ENCODE data around the gene TYMP.

Gene TYMP

GRCh38 chr22:50504369-50505211, 25.2 kb downstream of the TYMP start:
- TF ChIP-seq BACH2 (CRISPR knock-in tag; IDR thresholded peaks at IDR 0.05; ENCODE audit: borderline replicate concordance) (no peak), CSRNP3 (CRISPR knock-in tag; IDR thresholded peaks at IDR 0.05) (no peak), SNAI2 (CRISPR knock-in tag; IDR thresholded peaks at IDR 0.05) (no peak), PATZ1 (CRISPR knock-in tag; IDR thresholded peaks at IDR 0.05; ENCODE audit: borderline replicate concordance) (no peak), ARNTL (CRISPR knock-in tag; IDR thresholded peaks at IDR 0.05; ENCODE audit: borderline replicate concordance, low read depth) (no peak), ZNF565 (CRISPR knock-in tag; conservative IDR thresholded peaks at IDR 0.05; ENCODE audit: low read depth) (no peak), ZC3H10 (CRISPR knock-in tag; IDR thresholded peaks at IDR 0.05) (no peak), GLIS3 (CRISPR knock-in tag; IDR thresholded peaks at IDR 0.05) (no peak), ESRRG (CRISPR knock-in tag; IDR thresholded peaks at IDR 0.05) (no peak), TOX (CRISPR knock-in tag; IDR thresholded peaks at IDR 0.05; ENCODE audit: borderline replicate concordance) (no peak), TSHZ2 (CRISPR knock-in tag; IDR thresholded peaks at IDR 0.05) (no peak), ZFP3 (CRISPR knock-in tag; IDR thresholded peaks at IDR 0.05) (no peak), ZNF8 (CRISPR knock-in tag; IDR thresholded peaks at IDR 0.05) (no peak), ISL1 (CRISPR knock-in tag; IDR thresholded peaks at IDR 0.05) (no peak), OSR1 (CRISPR knock-in tag; IDR thresholded peaks at IDR 0.05) (no peak), ZFP30 (CRISPR knock-in tag; IDR thresholded peaks at IDR 0.05) (no peak), CREB5 (CRISPR knock-in tag; IDR thresholded peaks at IDR 0.05; ENCODE audit: low read depth) (no peak), RARB (CRISPR knock-in tag; IDR thresholded peaks at IDR 0.05) (no peak), POU6F1 (CRISPR knock-in tag; IDR thresholded peaks at IDR 0.05; ENCODE audit: borderline replicate concordance, low read depth) (no peak), TCF4 (CRISPR knock-in tag; IDR thresholded peaks at IDR 0.05; ENCODE audit: borderline replicate concordance) (no peak)
- no peak for ATAC-seq

GRCh38 chr22:50503475-50504145, 26.2 kb downstream of the TYMP start:
- no peak for ATAC-seq
- no peak for TF ChIP-seq ZFP30 (CRISPR knock-in tag; IDR thresholded peaks at IDR 0.05)
- TF ChIP-seq ZFP3 (CRISPR knock-in tag; IDR thresholded peaks at IDR 0.05) = no peak
- no peak for TF ChIP-seq OSR1 (CRISPR knock-in tag; IDR thresholded peaks at IDR 0.05)
- no peak for TF ChIP-seq PATZ1 (CRISPR knock-in tag; IDR thresholded peaks at IDR 0.05; ENCODE audit: borderline replicate concordance)
- TF ChIP-seq ZNF8 (CRISPR knock-in tag; IDR thresholded peaks at IDR 0.05) = no peak
- TF ChIP-seq ESRRG (CRISPR knock-in tag; IDR thresholded peaks at IDR 0.05) = no peak
- no peak for TF ChIP-seq CSRNP3 (CRISPR knock-in tag; IDR thresholded peaks at IDR 0.05)
- no peak for TF ChIP-seq CREB5 (CRISPR knock-in tag; IDR thresholded peaks at IDR 0.05; ENCODE audit: low read depth)
